B cell (primary cell): ENCODE measurements around the gene C3orf49. TPM values are rescaled to one million over a fixed set of nuclear protein-coding genes. Genes with fewer than 3 reads are reported as not detected.
A peak's percentile ranks its signal among the peaks of the same experiment; 100 is the strongest.

ENCODE experiments used
- ATAC-seq: fragments of 200-7000 bp; cut with Tn5 transposase; one replicate; pipeline ENCODE4 v1.10.0; 2021; ENCODE audit warnings: low read depth, mild to moderate bottlenecking, moderate number of reproducible peaks, moderate library complexity
- CTCF ChIA-PET: fragments of 350-600 bp; sonication (Branson Sonifier 250); formaldehyde crosslinking; loops from one replicate; lab custom pipeline; 2021; ENCODE audit warnings: antibody characterized with exemption, inconsistent platforms; lab: Charles Lee
- POLR2A ChIA-PET: fragments of 350-600 bp; sonication (Branson Sonifier 250); formaldehyde crosslinking; loops from one replicate; lab custom pipeline; 2021; ENCODE audit warnings: antibody characterized with exemption; lab: Charles Lee
- DNase-seq: peaks from one replicate; pipeline ENCODE4 v3.0.0; 2013
- H2AFZ ChIP-seq: 2 replicates; pipeline ENCODE4 v1.6.1; 2012; ENCODE audit warnings: mild to moderate bottlenecking, low read depth, low read length; ENCODE audit not compliant: insufficient read depth, poor library complexity, severe bottlenecking
- H3K27ac ChIP-seq, 2 donors: 1 replicate in 1 of 2; 2 replicates in 1 of 2; pipeline ENCODE4 v1.5.1; 2012 to 2013; ENCODE audit warnings: low read length in 2 of 2, mild to moderate bottlenecking in 2 of 2, moderate library complexity in 1 of 2
- H3K27me3 ChIP-seq, 4 experiments: fragments of 200-600 bp in 1 of 4; sonication (generic) in 1 of 4; replicated peaks in 1 of 4; 1 replicate in 2 of 4; 2 replicates in 2 of 4; pipeline versions ENCODE4 v1.6.1 to v1.7.0; 2013 to 2016; ENCODE audit warnings: low read length in 3 of 4, mild to moderate bottlenecking in 2 of 4, mixed read lengths in 1 of 4, moderate library complexity in 1 of 4; ENCODE audit not compliant: insufficient read depth in 4 of 4, control insufficient read depth in 3 of 4; ENCODE audit errors: control extremely low read depth in 1 of 4
- H3K36me3 ChIP-seq, 2 experiments: replicated peaks in 1 of 2; 1 replicate in 1 of 2; 2 replicates in 1 of 2; pipeline versions ENCODE4 v1.6.1 to v1.7.1; 2013; ENCODE audit warnings: low read length in 1 of 2; ENCODE audit not compliant: insufficient read depth in 2 of 2, control insufficient read depth in 1 of 2; ENCODE audit errors: control extremely low read depth in 1 of 2, extremely low read depth in 1 of 2
- H3K4me1 ChIP-seq, 2 donors: fragments of 200-600 bp in 1 of 2; sonication (generic) in 1 of 2; 1 replicate in 1 of 2; 2 replicates in 1 of 2; pipeline versions ENCODE4 v1.5.1 to v1.6.1; 2013 to 2017; ENCODE audit warnings: low read length in 2 of 2; ENCODE audit not compliant: control insufficient read depth in 2 of 2, insufficient read depth in 2 of 2
- H3K4me2 ChIP-seq: replicated peaks from 2 replicates; pipeline ENCODE3; 2012; ENCODE audit warnings: mild to moderate bottlenecking, low read depth, low read length; ENCODE audit not compliant: poor library complexity, severe bottlenecking
- H3K4me3 ChIP-seq, 5 experiments: fragments of 200-600 bp in 1 of 5; sonication (generic) in 1 of 5; 1 replicate in 3 of 5; 2 replicates in 2 of 5; pipeline versions ENCODE4 v1.5.1 to v1.7.0; 2011 to 2016; ENCODE audit warnings: low read length in 4 of 5, mild to moderate bottlenecking in 4 of 5, low read depth in 2 of 5, control low read depth in 1 of 5, moderate library complexity in 1 of 5; ENCODE audit not compliant: insufficient read depth in 1 of 5; ENCODE audit errors: control extremely low read depth in 1 of 5, extremely low read depth in 1 of 5
- H3K79me2 ChIP-seq: fragments of 200-600 bp; sonication (generic); one replicate; pipeline ENCODE4 v1.6.0; 2016; ENCODE audit warnings: low read length; ENCODE audit not compliant: control insufficient read depth, insufficient read depth
- H3K9ac ChIP-seq: fragments of 200-600 bp; sonication (generic); 2 replicates; pipeline ENCODE4 v1.6.1; 2017; ENCODE audit warnings: mild to moderate bottlenecking, low read length, moderate library complexity
- H3K9me3 ChIP-seq, 3 donors: one replicate each; pipeline versions ENCODE4 v1.6.1 to v1.7.1; 2013; ENCODE audit warnings: low read length in 2 of 3; ENCODE audit not compliant: control insufficient read depth in 2 of 3, insufficient read depth in 1 of 3; ENCODE audit errors: control extremely low read depth in 1 of 3
- H4K20me1 ChIP-seq: 2 replicates; pipeline ENCODE4 v1.6.0; 2012; ENCODE audit warnings: mild to moderate bottlenecking, low read length; ENCODE audit not compliant: insufficient read depth, control insufficient read depth, poor library complexity, severe bottlenecking
- H3K27ac Mint-ChIP-seq: one replicate; pipeline ENCODE4 v1.8.0; 2021; ENCODE audit warnings: mixed read lengths
- H3K27me3 Mint-ChIP-seq: one replicate; pipeline ENCODE4 v1.8.0; 2021; ENCODE audit warnings: mixed read lengths
- H3K4me1 Mint-ChIP-seq: one replicate; pipeline ENCODE4 v1.8.0; 2021; ENCODE audit warnings: mixed read lengths
- H3K4me3 Mint-ChIP-seq: one replicate; pipeline ENCODE4 v1.8.0; 2021; ENCODE audit warnings: mixed read lengths
- H3K9me3 Mint-ChIP-seq: one replicate; pipeline ENCODE4 v1.8.0; 2022; ENCODE audit warnings: mixed read lengths; ENCODE audit not compliant: insufficient read depth
- CTCF ChIP-seq: fragments of 200-600 bp; IDR thresholded peaks from one replicate; pipeline ENCODE4 v1.8.0; 2022; ENCODE audit warnings: antibody characterized with exemption, mild to moderate bottlenecking
- EZH2 ChIP-seq: IDR thresholded peaks from 2 replicates; pipeline ENCODE4 v1.6.1; 2012; ENCODE audit warnings: borderline replicate concordance, low read depth, mild to moderate bottlenecking, moderate library complexity, low read length; ENCODE audit not compliant: insufficient read depth, poor library complexity, severe bottlenecking
- WGBS: methylation state at CpG from one replicate; pipeline ENCODE4 v1.1.5; 2013; ENCODE audit warnings: missing lambda C conversion rate; ENCODE audit not compliant: insufficient coverage; 5-methylcytosine and 5-hydroxymethylcytosine counted together
- intact Hi-C: fragments of 100-400 bp; cut with micrococcal nuclease; formaldehyde crosslinking; loops from one replicate; pipeline ENCODE4 v1.10.0; 2022
- polyA plus RNA-seq: library from polyadenylated mRNA; depleted of rRNA; stranded (reverse); fragments of >200 nt; gene quantifications from 2 replicates; pipeline ENCODE4 v1.2.3, GENCODE V29; 2012
- total RNA-seq, 2 donors: library from RNA; stranded (reverse); fragments of 120-200 nt in 1 of 2; gene quantifications; 1 replicate in 1 of 2; 2 replicates in 1 of 2; pipeline versions ENCODE4 v1.2.3 to v1.2.4, GENCODE V29; 2013 to 2022

C3orf49 gene
- total and polyA plus RNA-seq, 2 donors (not counting 1 experiment from before 2014, with no cell fraction given), result not detected

GRCh38 chr3:63818282-63819150 lies 583 bp upstream of the C3orf49 start:
- Mint-ChIP-seq H3K9me3 (no peaks in the 10 kb centered on the region), H3K4me1 (no peaks in the 10 kb centered on the region), H3K27ac (no peak overlapping the region), H3K4me3 (no peak overlapping the region), H3K27me3 (no peaks in the 10 kb centered on the region)
- Histone ChIP-seq H3K4me3 (no peak overlapping the region), H3K9ac (no peak overlapping the region), H3K79me2 (no peaks in the 10 kb centered on the region), H3K4me2 (no peak overlapping the region), H3K27me3 (no peaks in the 10 kb centered on the region), H3K27ac (no peak overlapping the region), H3K9me3 (no peaks in the 10 kb centered on the region), H3K36me3 (peaks cover 0 to 3% of the 10 kb centered on the region in 2 experiments), H3K4me1 (no peaks in the 10 kb centered on the region), H2AFZ (peak overlapping the region; percentile 4), H4K20me1 (no peaks in the 10 kb centered on the region)
- ChIA-PET CTCF (interaction anchor here (0.7 to 2.1 kb wide), 22 partner anchors 11 to 1617 kb away, joined by 3 to 15 read pairs (median 4); no protein-coding TSS in a partner anchor), POLR2A (no interaction called here)
- TF ChIP-seq CTCF (peak; percentile 90), EZH2 (no peak)
- intact Hi-C loops, result no loop called here
- DNase-seq (peak; percentile 67), ATAC-seq (peak; percentile 64)
- 96% methylated on average over 5 of the region's 10 CpGs for WGBS

DNA sequence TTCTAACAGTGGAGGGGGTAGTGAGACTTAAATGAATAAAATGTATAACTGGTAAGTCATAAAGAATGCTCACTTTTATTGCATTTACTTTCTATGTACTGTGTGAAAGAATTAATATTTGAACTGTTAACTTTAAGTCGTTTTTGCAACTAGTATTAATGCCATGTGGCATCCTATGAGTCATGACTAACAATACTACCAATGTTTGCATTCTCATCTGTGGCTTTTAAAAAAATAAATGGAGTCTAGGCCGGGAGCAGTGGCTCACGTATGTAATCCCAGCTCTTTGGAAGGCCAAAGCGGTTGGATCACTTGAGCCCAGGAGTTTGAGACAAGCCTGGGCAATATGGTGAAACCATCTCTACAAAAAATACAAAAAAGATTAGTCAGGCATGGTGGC lies 5.2 kb downstream of the C3orf49 start:
- 95% methylated on average over 4 of the region's 4 CpGs for WGBS
- Histone ChIP-seq H4K20me1 (no peaks in the 10 kb centered on the region), H3K79me2 (no peaks in the 10 kb centered on the region), H3K36me3 (peaks cover 1 to 7% of the 10 kb centered on the region in 2 experiments), H3K4me3 (no peak overlapping the region), H3K27ac (no peak overlapping the region), H2AFZ (no peak overlapping the region), H3K9me3 (no peaks in the 10 kb centered on the region), H3K9ac (no peak overlapping the region), H3K27me3 (no peaks in the 10 kb centered on the region), H3K4me1 (no peaks in the 10 kb centered on the region), H3K4me2 (no peak overlapping the region)
- H3K27ac Mint-ChIP-seq, result no peak overlapping the region
- no peaks in the 10 kb centered on the region for H3K9me3 Mint-ChIP-seq
- ATAC-seq (no peak), DNase-seq (no peak)
- ChIA-PET CTCF (interaction anchor here (1.0 kb wide), 1 partner anchor 9 kb away, joined by 3 read pairs; no protein-coding TSS in a partner anchor), POLR2A (interaction anchor here (0.7 kb wide), 1 partner anchor 42 kb away, joined by 6 read pairs; no protein-coding TSS in a partner anchor)
- H3K4me3 Mint-ChIP-seq, result no peak overlapping the region
- no peaks in the 10 kb centered on the region for H3K4me1 Mint-ChIP-seq
- intact Hi-C loops, result no loop called here
- H3K27me3 Mint-ChIP-seq, result no peaks in the 10 kb centered on the region
- TF ChIP-seq CTCF, result no peak
- TF ChIP-seq EZH2, result no peak
